HepG2 (cell line): ENCODE results near the gene NUAK2. TPM values are rescaled to one million over a fixed set of nuclear protein-coding genes. Genes with fewer than 3 reads are reported as not detected.

Experiments
- ARNT2 ChIP-seq: sonication (generic); formaldehyde crosslinking; IDR thresholded peaks from 2 replicates; pipeline ENCODE4 v1.8.0; 2022; ENCODE audit warnings: mild to moderate bottlenecking, low read depth, missing genetic modification reagents, moderate library complexity
- ATM ChIP-seq: fragments of 450-650 bp; IDR thresholded peaks from 2 replicates; pipeline ENCODE4 v1.7.1; 2017; ENCODE audit warnings: mild to moderate bottlenecking, borderline replicate concordance
- JUN ChIP-seq: sonication (generic); formaldehyde crosslinking; IDR thresholded peaks from 2 replicates; pipeline ENCODE4 v1.4.0; 2020; ENCODE audit warnings: mild to moderate bottlenecking, missing genetic modification reagents
- KLF6 ChIP-seq: IDR thresholded peaks from 2 replicates; pipeline ENCODE4 v1.8.0; 2016; ENCODE audit warnings: missing biosample characterization, missing genetic modification reagents
- NBN ChIP-seq: fragments of 450-650 bp; conservative IDR thresholded peaks from 2 replicates; pipeline ENCODE4 v1.6.1; 2017
- NFATC3 ChIP-seq: sonication (generic); formaldehyde crosslinking; IDR thresholded peaks from 2 replicates; pipeline ENCODE4 v1.5.1; 2020; ENCODE audit warnings: mild to moderate bottlenecking, missing genetic modification reagents
- POGZ ChIP-seq: sonication (generic); formaldehyde crosslinking; IDR thresholded peaks from 2 replicates; pipeline ENCODE4 v1.4.0; 2020; ENCODE audit warnings: mild to moderate bottlenecking, missing genetic modification reagents
- POLR2AphosphoS2 ChIP-seq: IDR thresholded peaks from 2 replicates; pipeline ENCODE4 v1.6.1; 2011; ENCODE audit warnings: low read depth, low read length, improper control_type of control experiment
- RELA ChIP-seq: sonication (generic); formaldehyde crosslinking; IDR thresholded peaks from 2 replicates; pipeline ENCODE4 v1.4.0; 2020; ENCODE audit warnings: missing genetic modification reagents
- TAF1 ChIP-seq: sonication (generic); formaldehyde crosslinking; IDR thresholded peaks from 2 replicates; pipeline ENCODE4 v1.4.0; 2020; ENCODE audit warnings: missing genetic modification reagents
- ZBTB8A ChIP-seq: sonication (generic); formaldehyde crosslinking; IDR thresholded peaks from 2 replicates; pipeline ENCODE4 v1.4.0; 2020; ENCODE audit warnings: mild to moderate bottlenecking, low read depth, missing genetic modification reagents, borderline replicate concordance
- ZFAT ChIP-seq: sonication (generic); formaldehyde crosslinking; conservative IDR thresholded peaks from 2 replicates; pipeline ENCODE4 v1.8.1; 2023; ENCODE audit warnings: missing genetic modification reagents, inconsistent platforms
- ZFP37 ChIP-seq: sonication (generic); formaldehyde crosslinking; IDR thresholded peaks from 2 replicates; pipeline ENCODE4 v1.4.0; 2020; ENCODE audit warnings: missing genetic modification reagents, borderline replicate concordance
- ZIK1 ChIP-seq: sonication (generic); formaldehyde crosslinking; IDR thresholded peaks from 2 replicates; pipeline ENCODE4 v1.5.0; 2020; ENCODE audit warnings: mild to moderate bottlenecking, low read depth, missing genetic modification reagents, borderline replicate concordance
- ZNF136 ChIP-seq: sonication (generic); formaldehyde crosslinking; IDR thresholded peaks from 2 replicates; pipeline ENCODE4 v1.8.1; 2022; ENCODE audit warnings: low read depth, mild to moderate bottlenecking, moderate library complexity, missing genetic modification reagents
- ZNF562 ChIP-seq: sonication (generic); formaldehyde crosslinking; IDR thresholded peaks from 2 replicates; pipeline ENCODE4 v1.8.0; 2022; ENCODE audit warnings: missing genetic modification reagents, borderline replicate concordance
- ZNF891 ChIP-seq: sonication (generic); formaldehyde crosslinking; IDR thresholded peaks from 2 replicates; pipeline ENCODE4 v1.5.0; 2020; ENCODE audit warnings: mild to moderate bottlenecking, missing genetic modification reagents
- ZSCAN21 ChIP-seq: sonication (generic); formaldehyde crosslinking; IDR thresholded peaks from 2 replicates; pipeline ENCODE4 v1.8.0; 2022; ENCODE audit warnings: mild to moderate bottlenecking, missing genetic modification reagents, moderate library complexity, borderline replicate concordance
- polyA plus RNA-seq, 8 experiments: library from polyadenylated mRNA; depleted of rRNA in 3 of 8; stranded (reverse) in 7 of 8; unstranded in 1 of 8; fragments of >200 nt; fragmentation: Illumina TruSeq in 4 of 8; extraction: Trizol in 4 of 8; gene quantifications; 2 replicates each; pipeline versions ENCODE4 v1.2.1 to v1.2.3, GENCODE V29; 2011 to 2016; ENCODE audit warnings: low read depth in 4 of 8, missing spikeins in 1 of 8, mixed read lengths in 1 of 8; ENCODE audit not compliant: insufficient read depth in 1 of 8
- total RNA-seq, 5 experiments: library from RNA; depleted of rRNA; stranded (reverse); fragments of >200 nt; fragmentation: Illumina TruSeq; extraction: Trizol; gene quantifications; 2 replicates each; pipeline ENCODE4 v1.2.3, GENCODE V29; 2016; ENCODE audit warnings: low read depth in 1 of 5
- TF ChIP-seq, protein P1 (sequence below): sonication (generic); formaldehyde crosslinking; IDR thresholded peaks from 2 replicates; pipeline ENCODE4 v1.5.0; 2020; ENCODE audit warnings: missing genetic modification reagents
- TF ChIP-seq, protein P2 (sequence below): sonication (generic); formaldehyde crosslinking; IDR thresholded peaks from 2 replicates; pipeline ENCODE4 v1.5.0; 2020; ENCODE audit warnings: mild to moderate bottlenecking, missing genetic modification reagents
- TF ChIP-seq, protein P3 (sequence below): sonication (generic); formaldehyde crosslinking; conservative IDR thresholded peaks from 2 replicates; pipeline ENCODE4 v1.8.1; 2023; ENCODE audit warnings: missing genetic modification reagents
- TF ChIP-seq, protein P4 (sequence below): IDR thresholded peaks from 2 replicates; pipeline ENCODE4 v1.6.1; 2018; ENCODE audit warnings: missing genetic modification reagents
- TF ChIP-seq, protein P5 (sequence below): sonication (generic); formaldehyde crosslinking; IDR thresholded peaks from 2 replicates; pipeline ENCODE4 v1.5.0; 2020; ENCODE audit warnings: mild to moderate bottlenecking, low read depth, missing genetic modification reagents, borderline replicate concordance

The NUAK2 gene
- total and polyA plus RNA-seq, 2 of the 13 experiments (the other 11 are each of a cell fraction or from before 2014, with no cell fraction given): 0.75 to 1.1 TPM

DNA sequence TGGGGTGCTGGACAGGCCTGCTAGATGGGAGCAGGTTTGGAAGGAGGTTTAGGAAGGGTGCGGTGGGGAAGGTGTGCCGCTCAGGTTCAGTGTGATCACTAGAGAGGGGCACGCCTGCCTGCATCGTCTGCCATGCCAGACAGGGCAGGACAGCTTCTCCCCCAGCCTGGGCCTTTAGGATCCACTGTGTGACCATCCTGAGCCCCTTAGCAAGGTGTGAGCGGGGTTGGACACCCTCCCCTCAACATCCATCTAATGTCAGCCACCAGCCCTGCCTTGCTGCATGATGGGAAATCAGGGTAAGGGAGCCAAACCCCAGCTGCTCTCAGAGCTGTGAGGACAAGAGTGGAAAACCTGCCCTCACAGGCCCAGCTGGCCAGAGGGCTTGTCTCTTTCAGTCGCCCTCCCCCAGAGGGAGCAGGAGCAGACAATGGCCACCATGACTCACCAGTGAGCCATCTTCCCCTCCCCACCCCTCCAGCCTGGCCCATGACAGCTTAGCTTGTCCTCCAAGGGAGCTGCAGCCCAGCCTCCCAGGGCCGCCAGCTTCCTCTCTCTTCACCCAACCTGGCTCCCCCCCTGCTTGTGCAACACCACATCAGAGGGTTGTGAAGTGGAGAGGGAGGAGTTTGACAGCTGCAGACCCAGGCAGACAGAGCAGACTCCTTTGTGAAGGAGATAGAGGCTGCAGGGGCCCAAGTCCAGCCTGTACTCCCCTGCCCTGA is 37.0 kb downstream of the NUAK2 start (continued):
- TF ChIP-seq ZNF562 (no peak), ZBTB8A (CRISPR knock-in tag) (no peak), TAF1 (CRISPR knock-in tag) (no peak), ZFAT (CRISPR knock-in tag) (no peak), JUN (CRISPR knock-in tag) (peak; percentile 90), ZFP37 (CRISPR knock-in tag) (no peak), KLF6 (CRISPR knock-in tag) (no peak), ATM (no peak), ZIK1 (CRISPR knock-in tag) (no peak), POGZ (CRISPR knock-in tag) (peak; percentile 54; the same call in 1 of the 2 replicates), POLR2AphosphoS2 (no peak), ARNT2 (CRISPR knock-in tag) (no peak), NBN (no peak), ZNF891 (no peak), NFATC3 (CRISPR knock-in tag) (no peak), ZSCAN21 (no peak; the same call in 1 of the 2 replicates), RELA (CRISPR knock-in tag) (no peak), ZNF136 (CRISPR knock-in tag) (no peak)
- TF ChIP-seq, protein P1, sequence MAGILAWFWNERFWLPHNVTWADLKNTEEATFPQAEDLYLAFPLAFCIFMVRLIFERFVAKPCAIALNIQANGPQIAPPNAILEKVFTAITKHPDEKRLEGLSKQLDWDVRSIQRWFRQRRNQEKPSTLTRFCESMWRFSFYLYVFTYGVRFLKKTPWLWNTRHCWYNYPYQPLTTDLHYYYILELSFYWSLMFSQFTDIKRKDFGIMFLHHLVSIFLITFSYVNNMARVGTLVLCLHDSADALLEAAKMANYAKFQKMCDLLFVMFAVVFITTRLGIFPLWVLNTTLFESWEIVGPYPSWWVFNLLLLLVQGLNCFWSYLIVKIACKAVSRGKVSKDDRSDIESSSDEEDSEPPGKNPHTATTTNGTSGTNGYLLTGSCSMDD (CRISPR knock-in tag): no peak
- TF ChIP-seq, protein P2, sequence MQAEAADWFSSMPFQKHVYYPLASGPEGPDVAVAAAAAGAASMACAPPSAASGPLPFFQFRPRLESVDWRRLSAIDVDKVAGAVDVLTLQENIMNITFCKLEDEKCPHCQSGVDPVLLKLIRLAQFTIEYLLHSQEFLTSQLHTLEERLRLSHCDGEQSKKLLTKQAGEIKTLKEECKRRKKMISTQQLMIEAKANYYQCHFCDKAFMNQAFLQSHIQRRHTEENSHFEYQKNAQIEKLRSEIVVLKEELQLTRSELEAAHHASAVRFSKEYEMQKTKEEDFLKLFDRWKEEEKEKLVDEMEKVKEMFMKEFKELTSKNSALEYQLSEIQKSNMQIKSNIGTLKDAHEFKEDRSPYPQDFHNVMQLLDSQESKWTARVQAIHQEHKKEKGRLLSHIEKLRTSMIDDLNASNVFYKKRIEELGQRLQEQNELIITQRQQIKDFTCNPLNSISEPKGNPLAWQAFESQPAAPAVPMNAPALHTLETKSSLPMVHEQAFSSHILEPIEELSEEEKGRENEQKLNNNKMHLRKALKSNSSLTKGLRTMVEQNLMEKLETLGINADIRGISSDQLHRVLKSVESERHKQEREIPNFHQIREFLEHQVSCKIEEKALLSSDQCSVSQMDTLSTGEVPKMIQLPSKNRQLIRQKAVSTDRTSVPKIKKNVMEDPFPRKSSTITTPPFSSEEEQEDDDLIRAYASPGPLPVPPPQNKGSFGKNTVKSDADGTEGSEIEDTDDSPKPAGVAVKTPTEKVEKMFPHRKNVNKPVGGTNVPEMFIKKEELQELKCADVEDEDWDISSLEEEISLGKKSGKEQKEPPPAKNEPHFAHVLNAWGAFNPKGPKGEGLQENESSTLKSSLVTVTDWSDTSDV: no peak
- TF ChIP-seq, protein P3, sequence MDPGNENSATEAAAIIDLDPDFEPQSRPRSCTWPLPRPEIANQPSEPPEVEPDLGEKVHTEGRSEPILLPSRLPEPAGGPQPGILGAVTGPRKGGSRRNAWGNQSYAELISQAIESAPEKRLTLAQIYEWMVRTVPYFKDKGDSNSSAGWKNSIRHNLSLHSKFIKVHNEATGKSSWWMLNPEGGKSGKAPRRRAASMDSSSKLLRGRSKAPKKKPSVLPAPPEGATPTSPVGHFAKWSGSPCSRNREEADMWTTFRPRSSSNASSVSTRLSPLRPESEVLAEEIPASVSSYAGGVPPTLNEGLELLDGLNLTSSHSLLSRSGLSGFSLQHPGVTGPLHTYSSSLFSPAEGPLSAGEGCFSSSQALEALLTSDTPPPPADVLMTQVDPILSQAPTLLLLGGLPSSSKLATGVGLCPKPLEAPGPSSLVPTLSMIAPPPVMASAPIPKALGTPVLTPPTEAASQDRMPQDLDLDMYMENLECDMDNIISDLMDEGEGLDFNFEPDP (CRISPR knock-in tag): no peak
- TF ChIP-seq, protein P4, sequence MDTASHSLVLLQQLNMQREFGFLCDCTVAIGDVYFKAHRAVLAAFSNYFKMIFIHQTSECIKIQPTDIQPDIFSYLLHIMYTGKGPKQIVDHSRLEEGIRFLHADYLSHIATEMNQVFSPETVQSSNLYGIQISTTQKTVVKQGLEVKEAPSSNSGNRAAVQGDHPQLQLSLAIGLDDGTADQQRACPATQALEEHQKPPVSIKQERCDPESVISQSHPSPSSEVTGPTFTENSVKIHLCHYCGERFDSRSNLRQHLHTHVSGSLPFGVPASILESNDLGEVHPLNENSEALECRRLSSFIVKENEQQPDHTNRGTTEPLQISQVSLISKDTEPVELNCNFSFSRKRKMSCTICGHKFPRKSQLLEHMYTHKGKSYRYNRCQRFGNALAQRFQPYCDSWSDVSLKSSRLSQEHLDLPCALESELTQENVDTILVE: no peak
- TF ChIP-seq, protein P5, sequence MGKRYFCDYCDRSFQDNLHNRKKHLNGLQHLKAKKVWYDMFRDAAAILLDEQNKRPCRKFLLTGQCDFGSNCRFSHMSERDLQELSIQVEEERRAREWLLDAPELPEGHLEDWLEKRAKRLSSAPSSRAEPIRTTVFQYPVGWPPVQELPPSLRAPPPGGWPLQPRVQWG: no peak
